ENCODE results near the gene HSBP1L1. TPM values are rescaled to one million over a fixed set of nuclear protein-coding genes. Genes with fewer than 3 reads are reported as not detected.

HSBP1L1 gene
- total RNA-seq, 2 donors from 2014 or later: 51.8 to 59.6 TPM

DNA sequence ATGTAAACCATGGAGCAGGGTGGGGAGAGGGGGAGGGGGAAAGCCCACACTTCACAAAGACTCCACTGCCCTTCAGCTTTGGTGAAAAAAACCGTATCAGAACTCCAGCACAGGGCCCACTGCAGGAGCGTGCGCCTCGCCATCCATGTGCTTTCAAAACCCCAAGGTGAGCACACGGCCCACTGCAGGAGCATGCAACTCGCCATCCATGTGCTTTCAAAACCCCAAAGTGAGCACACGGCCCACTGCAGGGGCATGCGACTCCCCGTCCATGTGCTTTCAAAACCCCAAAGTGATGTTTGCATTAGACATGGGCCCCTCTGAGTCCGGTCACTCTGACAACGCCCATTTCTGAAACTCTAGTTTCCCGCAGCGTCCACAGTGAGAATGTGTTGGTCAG lies 16.1 kb downstream of the HSBP1L1 start:
- no peak overlapping the region for H3K9ac ChIP-seq (ENCODE audit: low read depth in 2 of 2, low read length in 2 of 2)
- no peaks in the 10 kb centered on the region for H3K27me3 ChIP-seq
- no peak overlapping the region for H3K4me3 ChIP-seq
- H3K36me3 ChIP-seq: no peaks in the 10 kb centered on the region
- intact Hi-C loops (cut with DNase I): loop anchor here (5.0 to 10.0 kb wide), 2 partner anchors 46 to 52 kb away; partner anchors contain the start of gene RBFA
- no peak for DNase-seq
- H3K27ac ChIP-seq: no peak overlapping the region
- no peaks in the 10 kb centered on the region for H3K4me1 ChIP-seq
- no peaks in the 10 kb centered on the region for H3K9me3 ChIP-seq
- TF ChIP-seq CTCF (IDR thresholded peaks at IDR 0.05): no peak

- no peaks in the 10 kb centered on the region for H3K9me3 ChIP-seq
- TF ChIP-seq CTCF (IDR thresholded peaks at IDR 0.05): no peak
- no peak for DNase-seq
- no peaks in the 10 kb centered on the region for H3K27me3 ChIP-seq
- peaks cover 11% of the 10 kb centered on the region for H3K4me1 ChIP-seq
- no peak overlapping the region for H3K9ac ChIP-seq (ENCODE audit: low read depth in 2 of 2, low read length in 2 of 2)
- no peak overlapping the region for H3K4me3 ChIP-seq
- intact Hi-C loops (cut with DNase I): loop anchor here (5.0 to 10.0 kb wide), 2 partner anchors 48 to 50 kb away; partner anchors contain the start of gene RBFA
- no peak overlapping the region for H3K27ac ChIP-seq
- no peaks in the 10 kb centered on the region for H3K36me3 ChIP-seq
Observed at GRCh38 chr18:79982736-79983135, 18.3 kb downstream of the HSBP1L1 start.

DNA sequence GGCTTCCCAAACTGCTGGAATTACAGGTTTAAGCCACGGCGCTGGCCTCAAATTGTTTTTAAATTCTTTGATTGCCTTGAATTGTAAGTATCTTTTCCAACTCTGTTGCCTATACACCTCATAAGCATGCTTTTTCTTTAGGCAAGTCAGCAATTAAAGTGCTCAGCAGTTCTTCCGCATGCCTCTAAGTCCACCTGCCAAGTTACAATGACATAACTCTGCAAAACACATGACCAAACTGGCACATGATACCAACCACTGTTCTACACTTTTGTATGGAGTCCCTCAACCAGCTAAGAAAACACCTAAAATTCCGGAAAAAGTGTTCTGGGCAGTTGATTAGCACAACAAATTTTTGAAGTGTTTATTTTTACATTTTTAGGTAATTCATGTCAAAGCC lies 18.8 kb downstream of the HSBP1L1 start:
- no peak overlapping the region for H3K4me3 ChIP-seq
- TF ChIP-seq CTCF (IDR thresholded peaks at IDR 0.05): no peak
- H3K9me3 ChIP-seq: no peaks in the 10 kb centered on the region
- no peaks in the 10 kb centered on the region for H3K36me3 ChIP-seq
- no peak overlapping the region for H3K27ac ChIP-seq
- intact Hi-C loops (cut with DNase I): loop anchor here (5.0 to 10.0 kb wide), 2 partner anchors 48 to 49 kb away; partner anchors contain the start of gene RBFA
- no peak for DNase-seq
- H3K9ac ChIP-seq (ENCODE audit: low read depth in 2 of 2, low read length in 2 of 2): no peak overlapping the region
- H3K27me3 ChIP-seq: no peaks in the 10 kb centered on the region
- H3K4me1 ChIP-seq: peaks cover 11% of the 10 kb centered on the region

GRCh38 chr18:79983793-79984192 lies 19.4 kb downstream of the HSBP1L1 start:
- Histone ChIP-seq H3K27me3 (no peaks in the 10 kb centered on the region), H3K9ac (ENCODE audit: low read depth in 2 of 2, low read length in 2 of 2) (no peak overlapping the region), H3K4me1 (peaks cover 11% of the 10 kb centered on the region), H3K36me3 (no peaks in the 10 kb centered on the region), H3K27ac (no peak overlapping the region), H3K9me3 (no peaks in the 10 kb centered on the region), H3K4me3 (no peak overlapping the region)
- intact Hi-C loops (cut with DNase I): loop anchor here (5.0 to 10.0 kb wide), 2 partner anchors 49 kb away; partner anchors contain the start of gene RBFA
- no peak for TF ChIP-seq CTCF (IDR thresholded peaks at IDR 0.05)
- no peak for DNase-seq

DNA sequence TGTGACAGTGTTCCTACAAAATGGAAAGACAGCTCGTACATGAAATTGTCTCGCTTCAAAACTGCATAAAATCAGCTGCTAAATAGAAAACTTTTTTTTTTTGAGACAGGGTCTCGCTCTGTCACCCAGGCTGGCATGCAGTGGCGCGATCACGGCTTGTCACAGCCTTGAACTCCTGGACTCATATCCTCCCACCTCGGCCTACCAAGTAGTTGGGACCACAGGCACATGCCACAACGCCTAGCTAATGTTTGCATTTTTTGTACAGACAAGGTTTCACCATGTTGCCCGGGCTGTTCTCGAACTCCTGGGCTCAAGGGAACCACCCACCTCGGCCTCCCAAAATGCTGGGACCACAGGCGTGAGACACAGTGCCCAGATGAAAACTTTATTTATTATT lies 20.7 kb downstream of the HSBP1L1 start:
- Histone ChIP-seq H3K27ac (no peak overlapping the region), H3K4me3 (no peak overlapping the region), H3K27me3 (no peaks in the 10 kb centered on the region), H3K36me3 (no peaks in the 10 kb centered on the region), H3K9me3 (no peaks in the 10 kb centered on the region), H3K4me1 (peaks cover 14% of the 10 kb centered on the region), H3K9ac (ENCODE audit: low read depth in 2 of 2, low read length in 2 of 2) (no peak overlapping the region)
- no peak for DNase-seq
- TF ChIP-seq CTCF (IDR thresholded peaks at IDR 0.05): no peak
- intact Hi-C loops (cut with DNase I): loop anchor here (10.0 kb wide), 1 partner anchor 50 kb away; no protein-coding TSS in a partner anchor
